ACC112 (cell line): ENCODE measurements around the gene LIFR.

Experiments
- H2AFZ ChIP-seq: fragments of 200-600 bp; sonication (generic); one replicate; pipeline ENCODE4 v1.6.0; 2017; ENCODE audit warnings: antibody characterized with exemption, low read length; ENCODE audit not compliant: unreplicated experiment
- H3K27ac ChIP-seq: fragments of 200-600 bp; sonication (generic); 2 replicates; pipeline ENCODE4 v1.5.1; 2014; ENCODE audit warnings: low read depth, mild to moderate bottlenecking, antibody characterized with exemption, low read length, moderate library complexity
- H3K27me3 ChIP-seq: fragments of 200-600 bp; sonication (generic); 2 replicates; pipeline ENCODE4 v1.6.1; 2014; ENCODE audit warnings: mild to moderate bottlenecking, antibody characterized with exemption, low read length, moderate library complexity, mixed read lengths; ENCODE audit not compliant: insufficient read depth
- H3K36me3 ChIP-seq: fragments of 200-600 bp; sonication (generic); 2 replicates; pipeline ENCODE4 v1.6.1; 2016; ENCODE audit warnings: mild to moderate bottlenecking, antibody characterized with exemption, low read length, moderate library complexity, mixed read lengths; ENCODE audit not compliant: insufficient read depth
- H3K4me1 ChIP-seq: fragments of 200-600 bp; sonication (generic); one replicate; pipeline ENCODE4 v1.6.1; 2016; ENCODE audit warnings: low read length, mixed read lengths; ENCODE audit not compliant: insufficient read depth, unreplicated experiment, control insufficient read depth
- H3K4me3 ChIP-seq: fragments of 200-600 bp; sonication (generic); 2 replicates; pipeline ENCODE4 v1.5.1; 2014; ENCODE audit warnings: mild to moderate bottlenecking, low read depth, low read length
- H3K79me2 ChIP-seq: fragments of 200-600 bp; sonication (generic); one replicate; pipeline ENCODE4 v1.6.0; 2016; ENCODE audit warnings: low read length; ENCODE audit not compliant: control insufficient read depth, unreplicated experiment, insufficient read depth

LIFR gene

GRCh38 chr5:38442247-38442573, 114.2 kb downstream of the LIFR start:
- Histone ChIP-seq H2AFZ (no peak overlapping the region), H3K4me1 (peaks cover 14% of the 10 kb centered on the region), H3K79me2 (peaks cover 15% of the 10 kb centered on the region), H3K4me3 (no peak overlapping the region), H3K36me3 (no peaks in the 10 kb centered on the region), H3K27me3 (no peaks in the 10 kb centered on the region), H3K27ac (no peak overlapping the region)

- Histone ChIP-seq H3K4me1 (peaks cover 14% of the 10 kb centered on the region), H2AFZ (no peak overlapping the region), H3K36me3 (no peaks in the 10 kb centered on the region), H3K4me3 (no peak overlapping the region), H3K27ac (no peak overlapping the region), H3K27me3 (no peaks in the 10 kb centered on the region), H3K79me2 (peaks cover 10% of the 10 kb centered on the region)
Observed at GRCh38 chr5:38441453-38442246, 114.8 kb downstream of the LIFR start.

GRCh38 chr5:38438757-38439156, 117.7 kb downstream of the LIFR start:
- Histone ChIP-seq H3K4me1 (peaks cover 17% of the 10 kb centered on the region), H3K4me3 (no peak overlapping the region), H3K27ac (no peak overlapping the region), H3K36me3 (no peaks in the 10 kb centered on the region), H2AFZ (no peak overlapping the region), H3K79me2 (no peaks in the 10 kb centered on the region), H3K27me3 (no peaks in the 10 kb centered on the region)

DNA sequence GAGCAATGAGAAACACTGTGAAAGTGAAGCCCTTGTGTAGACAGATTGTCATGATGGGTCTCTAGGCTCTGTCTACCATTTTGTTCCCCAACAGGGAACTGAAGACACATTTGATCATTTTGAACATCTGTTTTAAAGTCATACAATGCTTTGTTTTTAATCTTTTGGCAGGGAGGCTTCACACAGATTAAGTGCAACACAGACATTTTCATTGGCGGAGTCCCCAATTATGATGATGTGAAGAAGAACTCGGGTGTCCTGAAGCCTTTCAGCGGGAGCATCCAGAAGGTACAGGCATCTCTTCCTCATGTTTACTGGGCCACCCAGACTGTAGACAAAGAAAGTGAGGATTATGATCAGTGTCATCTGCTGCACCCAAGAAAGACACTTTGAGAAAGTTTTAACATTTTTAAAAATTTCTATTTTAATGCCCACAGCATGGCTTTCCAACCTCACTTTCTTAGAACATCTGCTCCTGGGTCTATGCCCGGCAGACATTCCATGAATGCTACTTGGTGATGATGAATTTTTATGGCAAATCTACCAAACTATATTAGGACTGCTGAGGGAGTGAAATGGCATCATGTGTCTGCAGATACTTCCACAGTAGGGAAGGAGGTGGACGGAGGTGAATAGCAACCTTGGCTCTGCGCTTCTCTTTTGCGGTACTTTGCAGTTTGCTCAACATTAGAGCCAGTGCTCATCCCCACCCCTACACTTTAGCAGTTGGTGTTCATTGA, 121.3 kb downstream of the LIFR start:
- Histone ChIP-seq H3K36me3 (no peaks in the 10 kb centered on the region), H3K79me2 (no peaks in the 10 kb centered on the region), H3K27ac (no peak overlapping the region), H3K27me3 (no peaks in the 10 kb centered on the region), H2AFZ (no peak overlapping the region), H3K4me1 (peaks cover 23% of the 10 kb centered on the region), H3K4me3 (no peak overlapping the region)

- H3K4me1 ChIP-seq, result peaks cover 23% of the 10 kb centered on the region
- no peaks in the 10 kb centered on the region for H3K36me3 ChIP-seq
- H2AFZ ChIP-seq, result no peak overlapping the region
- no peaks in the 10 kb centered on the region for H3K79me2 ChIP-seq
- no peak overlapping the region for H3K4me3 ChIP-seq
- H3K27ac ChIP-seq, result no peak overlapping the region
- no peaks in the 10 kb centered on the region for H3K27me3 ChIP-seq
Observed at GRCh38 chr5:38433160-38433861, 123.1 kb downstream of the LIFR start.

DNA sequence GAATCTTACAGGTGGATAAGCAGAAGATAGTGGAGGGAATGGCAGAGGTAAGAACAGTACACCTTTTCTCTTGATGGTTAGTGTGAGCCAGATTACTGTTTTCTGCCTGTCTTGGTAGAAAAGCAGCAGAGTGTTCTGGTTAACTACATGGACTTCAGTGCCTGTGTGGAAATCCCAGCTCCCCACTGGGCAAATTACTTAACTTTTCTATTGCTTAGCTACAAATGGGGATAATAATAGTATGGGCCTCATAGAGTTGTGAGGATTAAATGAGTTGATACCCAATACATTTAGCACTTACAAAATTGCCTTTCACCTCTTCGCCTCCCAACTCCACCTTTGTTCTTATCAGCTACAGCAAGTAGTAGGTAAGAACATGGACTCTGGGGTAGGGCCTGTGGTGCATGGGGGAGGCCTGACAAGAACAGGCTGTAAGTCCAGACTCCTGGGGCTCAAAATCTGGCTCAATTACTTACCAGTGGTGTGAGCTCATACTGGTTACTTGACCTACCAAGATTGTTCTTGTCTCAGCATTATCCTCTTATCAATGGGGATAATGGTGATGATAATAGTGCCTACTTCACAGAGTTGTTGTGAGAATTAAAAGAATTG, 125.1 kb downstream of the LIFR start:
- H3K79me2 ChIP-seq, result no peaks in the 10 kb centered on the region
- H2AFZ ChIP-seq, result no peak overlapping the region
- H3K4me1 ChIP-seq, result peaks cover 31% of the 10 kb centered on the region
- no peaks in the 10 kb centered on the region for H3K27me3 ChIP-seq
- no peak overlapping the region for H3K27ac ChIP-seq
- H3K4me3 ChIP-seq, result no peak overlapping the region
- no peaks in the 10 kb centered on the region for H3K36me3 ChIP-seq

- no peaks in the 10 kb centered on the region for H3K36me3 ChIP-seq
- H2AFZ ChIP-seq, result no peak overlapping the region
- no peak overlapping the region for H3K4me3 ChIP-seq
- H3K27me3 ChIP-seq, result no peaks in the 10 kb centered on the region
- H3K27ac ChIP-seq, result no peak overlapping the region
- no peaks in the 10 kb centered on the region for H3K79me2 ChIP-seq
- H3K4me1 ChIP-seq, result peaks cover 23% of the 10 kb centered on the region
Observed at GRCh38 chr5:38426986-38427950, 129.2 kb downstream of the LIFR start.

DNA sequence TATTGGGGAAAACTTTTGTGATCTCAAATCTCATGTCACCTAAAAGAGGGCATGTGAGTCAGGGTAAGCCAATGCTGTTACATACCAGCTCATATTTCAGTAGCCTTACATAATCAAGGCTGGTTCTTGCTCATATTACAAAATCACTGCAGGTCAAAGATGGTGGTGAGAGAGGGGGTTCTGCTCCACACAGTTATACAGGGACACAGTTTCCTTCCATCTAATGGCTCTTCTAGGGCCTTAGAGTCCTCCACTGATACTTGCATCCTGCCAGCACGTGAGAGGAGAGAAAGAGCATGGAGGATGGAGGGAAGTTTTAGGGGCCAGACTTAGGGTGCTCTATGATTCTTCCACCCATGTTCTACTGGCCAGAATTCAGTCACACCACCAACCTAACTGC, 130.0 kb downstream of the LIFR start:
- H2AFZ ChIP-seq, result no peak overlapping the region
- no peak overlapping the region for H3K4me3 ChIP-seq
- no peak overlapping the region for H3K27ac ChIP-seq
- H3K36me3 ChIP-seq, result no peaks in the 10 kb centered on the region
- H3K79me2 ChIP-seq, result no peaks in the 10 kb centered on the region
- peaks cover 27% of the 10 kb centered on the region for H3K4me1 ChIP-seq
- no peaks in the 10 kb centered on the region for H3K27me3 ChIP-seq
